Ishikawa (cell line): ENCODE data around the gene TXNDC16.

Experiments
- CEBPB ChIP-seq: IDR thresholded peaks from 2 replicates; pipeline ENCODE4 v1.6.1; 2012
- EGR1 ChIP-seq: IDR thresholded peaks from 2 replicates; pipeline ENCODE4 v1.6.1; 2012
- EP300 ChIP-seq: IDR thresholded peaks from 2 replicates; pipeline ENCODE4 v1.6.1; 2012; ENCODE audit warnings: borderline replicate concordance
- MAX ChIP-seq: IDR thresholded peaks from 2 replicates; pipeline ENCODE4 v1.6.1; 2012
- RAD21 ChIP-seq: IDR thresholded peaks from 2 replicates; pipeline ENCODE4 v1.6.1; 2012; ENCODE audit warnings: low read depth
- REST ChIP-seq: IDR thresholded peaks from 2 replicates; pipeline ENCODE4 v1.6.1; 2012; ENCODE audit warnings: low read depth, mild to moderate bottlenecking
- TAF1 ChIP-seq: IDR thresholded peaks from 2 replicates; pipeline ENCODE4 v1.6.1; 2012; ENCODE audit warnings: low read depth, mild to moderate bottlenecking
- TEAD4 ChIP-seq: IDR thresholded peaks from 2 replicates; pipeline ENCODE4 v1.6.1; 2012
- YY1 ChIP-seq: IDR thresholded peaks from 2 replicates; pipeline ENCODE4 v1.6.1; 2012; ENCODE audit warnings: low read depth
- ZBTB7A ChIP-seq: IDR thresholded peaks from 2 replicates; pipeline ENCODE4 v1.6.1; 2012; ENCODE audit warnings: low read depth

GRCh38 chr14:52589646-52590045 lies 37.3 kb upstream of the TXNDC16 start:
- no peak for TF ChIP-seq RAD21
- no peak for TF ChIP-seq CEBPB
- no peak for TF ChIP-seq TEAD4
- no peak for TF ChIP-seq EP300
- TF ChIP-seq EGR1 = no peak
- TF ChIP-seq TAF1 = no peak
- no peak for TF ChIP-seq REST
- TF ChIP-seq YY1 = no peak
- TF ChIP-seq ZBTB7A = no peak
- TF ChIP-seq MAX = no peak
